Nephron progenitor cell (in vitro differentiated cells): ENCODE results near the gene ZNF280A.
A peak's percentile ranks its signal among the peaks of the same experiment; 100 is the strongest.
"Not testable (repeated sequence)": the region's sequence is repeated elsewhere in the genome, so short reads cannot be mapped to it uniquely, and the experiment has no call there.

Experiments
- DNase-seq: peaks from one replicate; pipeline ENCODE4 v3.0.0; 2021
- H3K27ac Mint-ChIP-seq: 2 replicates; pipeline ENCODE4 v1.8.0; 2021; ENCODE audit warnings: mild to moderate bottlenecking, moderate library complexity, mixed read lengths
- H3K27me3 Mint-ChIP-seq: 2 replicates; pipeline ENCODE4 v1.8.0; 2021; ENCODE audit warnings: mild to moderate bottlenecking, low read depth, mixed read lengths; ENCODE audit not compliant: poor library complexity
- H3K36me3 Mint-ChIP-seq: 2 replicates; pipeline ENCODE4 v1.8.0; 2021; ENCODE audit warnings: low read depth, mixed read lengths
- H3K4me1 Mint-ChIP-seq: 2 replicates; pipeline ENCODE4 v1.8.0; 2021; ENCODE audit warnings: mixed read lengths
- H3K4me3 Mint-ChIP-seq: 2 replicates; pipeline ENCODE4 v1.8.0; 2021; ENCODE audit warnings: mild to moderate bottlenecking, moderate library complexity, mixed read lengths
- H3K9me3 Mint-ChIP-seq: 2 replicates; pipeline ENCODE4 v1.8.0; 2021; ENCODE audit warnings: mild to moderate bottlenecking, moderate library complexity, mixed read lengths
- TF ChIP-seq, protein P1 (sequence below): fragments of 200-600 bp; sonication (generic); IDR thresholded peaks from 2 replicates; pipeline ENCODE4 v1.5.0; 2021; ENCODE audit warnings: antibody characterized with exemption

Gene ZNF280A

DNA sequence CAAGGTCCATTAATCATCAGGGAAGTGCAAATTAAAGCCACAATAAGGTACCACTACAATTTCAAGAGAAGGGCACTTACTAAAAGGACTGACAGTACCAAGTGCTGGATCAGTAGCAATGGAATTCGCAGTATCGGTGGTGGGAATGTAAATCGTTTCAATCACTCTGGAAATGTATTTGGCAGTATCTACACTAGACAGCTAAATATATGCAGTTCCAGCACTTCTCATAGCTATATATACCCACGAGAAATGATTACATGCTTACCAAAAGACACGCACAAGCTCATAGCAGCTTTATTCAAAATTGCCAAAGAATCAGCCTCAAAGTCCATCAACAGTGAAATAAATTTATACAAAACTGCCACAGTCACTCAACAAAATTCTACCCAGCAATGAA lies 7.1 kb downstream of the ZNF280A start:
- H3K27me3 Mint-ChIP-seq, result peaks cover 62% of the 10 kb centered on the region

DNA sequence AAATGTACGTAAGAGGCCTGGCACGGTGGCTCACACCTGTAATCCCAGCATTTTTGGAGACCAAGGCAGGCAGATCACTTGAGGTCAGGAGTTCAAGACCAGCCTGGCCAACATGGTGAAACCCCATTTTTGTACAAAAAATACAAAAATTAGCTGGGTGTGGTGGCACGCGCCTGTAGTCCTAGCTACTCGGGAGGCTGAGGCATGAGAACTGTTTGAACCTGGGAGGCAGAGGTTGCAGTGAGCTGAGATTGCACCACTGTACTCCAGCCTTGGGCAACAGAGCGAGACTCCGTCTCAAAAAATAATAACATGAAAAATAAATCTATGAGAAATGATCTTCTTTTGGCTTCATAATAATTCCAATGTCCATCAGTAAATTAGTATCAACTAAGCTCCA lies 9.2 kb downstream of the ZNF280A start:
- H3K4me1 Mint-ChIP-seq, H3K4me3 Mint-ChIP-seq, DNase-seq, H3K27ac Mint-ChIP-seq: not testable (repeated sequence)
- Mint-ChIP-seq H3K27me3 (peaks cover 49% of the 10 kb centered on the region), H3K9me3 (peaks cover 29% of the 10 kb centered on the region), H3K36me3 (peaks cover 23% of the 10 kb centered on the region)

More for the DNA sequence above, 7.1 kb downstream of the ZNF280A start:
- Mint-ChIP-seq H3K36me3 (peaks cover 1% of the 10 kb centered on the region), H3K4me3 (no peak overlapping the region), H3K27ac (no peak overlapping the region), H3K9me3 (peaks cover 29% of the 10 kb centered on the region), H3K4me1 (peaks cover 2% of the 10 kb centered on the region)
- TF ChIP-seq, protein P1, sequence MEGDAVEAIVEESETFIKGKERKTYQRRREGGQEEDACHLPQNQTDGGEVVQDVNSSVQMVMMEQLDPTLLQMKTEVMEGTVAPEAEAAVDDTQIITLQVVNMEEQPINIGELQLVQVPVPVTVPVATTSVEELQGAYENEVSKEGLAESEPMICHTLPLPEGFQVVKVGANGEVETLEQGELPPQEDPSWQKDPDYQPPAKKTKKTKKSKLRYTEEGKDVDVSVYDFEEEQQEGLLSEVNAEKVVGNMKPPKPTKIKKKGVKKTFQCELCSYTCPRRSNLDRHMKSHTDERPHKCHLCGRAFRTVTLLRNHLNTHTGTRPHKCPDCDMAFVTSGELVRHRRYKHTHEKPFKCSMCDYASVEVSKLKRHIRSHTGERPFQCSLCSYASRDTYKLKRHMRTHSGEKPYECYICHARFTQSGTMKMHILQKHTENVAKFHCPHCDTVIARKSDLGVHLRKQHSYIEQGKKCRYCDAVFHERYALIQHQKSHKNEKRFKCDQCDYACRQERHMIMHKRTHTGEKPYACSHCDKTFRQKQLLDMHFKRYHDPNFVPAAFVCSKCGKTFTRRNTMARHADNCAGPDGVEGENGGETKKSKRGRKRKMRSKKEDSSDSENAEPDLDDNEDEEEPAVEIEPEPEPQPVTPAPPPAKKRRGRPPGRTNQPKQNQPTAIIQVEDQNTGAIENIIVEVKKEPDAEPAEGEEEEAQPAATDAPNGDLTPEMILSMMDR, result no peak
- DNase-seq, result no peak

DNA sequence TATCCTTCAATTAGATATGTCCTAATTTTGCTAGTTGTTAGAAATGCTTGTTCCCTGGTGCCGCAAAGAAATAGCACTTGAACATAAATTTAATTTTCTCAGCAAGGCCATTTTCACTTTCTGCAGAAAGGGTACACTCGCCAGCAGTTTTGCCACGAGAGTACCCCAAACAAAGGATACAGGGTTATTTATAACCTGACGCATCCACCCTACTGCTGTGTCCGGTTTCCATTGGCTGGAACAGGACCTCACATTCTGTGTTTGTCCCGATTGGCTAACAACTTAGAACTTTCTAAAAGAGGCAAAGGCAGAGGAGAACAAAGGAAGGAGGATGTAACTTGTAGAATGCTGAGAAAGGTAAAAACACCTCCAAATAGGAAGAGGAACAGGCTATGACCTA lies 10.2 kb downstream of the ZNF280A start:
- H3K4me3 Mint-ChIP-seq, result peak overlapping the region; percentile 90

DNA sequence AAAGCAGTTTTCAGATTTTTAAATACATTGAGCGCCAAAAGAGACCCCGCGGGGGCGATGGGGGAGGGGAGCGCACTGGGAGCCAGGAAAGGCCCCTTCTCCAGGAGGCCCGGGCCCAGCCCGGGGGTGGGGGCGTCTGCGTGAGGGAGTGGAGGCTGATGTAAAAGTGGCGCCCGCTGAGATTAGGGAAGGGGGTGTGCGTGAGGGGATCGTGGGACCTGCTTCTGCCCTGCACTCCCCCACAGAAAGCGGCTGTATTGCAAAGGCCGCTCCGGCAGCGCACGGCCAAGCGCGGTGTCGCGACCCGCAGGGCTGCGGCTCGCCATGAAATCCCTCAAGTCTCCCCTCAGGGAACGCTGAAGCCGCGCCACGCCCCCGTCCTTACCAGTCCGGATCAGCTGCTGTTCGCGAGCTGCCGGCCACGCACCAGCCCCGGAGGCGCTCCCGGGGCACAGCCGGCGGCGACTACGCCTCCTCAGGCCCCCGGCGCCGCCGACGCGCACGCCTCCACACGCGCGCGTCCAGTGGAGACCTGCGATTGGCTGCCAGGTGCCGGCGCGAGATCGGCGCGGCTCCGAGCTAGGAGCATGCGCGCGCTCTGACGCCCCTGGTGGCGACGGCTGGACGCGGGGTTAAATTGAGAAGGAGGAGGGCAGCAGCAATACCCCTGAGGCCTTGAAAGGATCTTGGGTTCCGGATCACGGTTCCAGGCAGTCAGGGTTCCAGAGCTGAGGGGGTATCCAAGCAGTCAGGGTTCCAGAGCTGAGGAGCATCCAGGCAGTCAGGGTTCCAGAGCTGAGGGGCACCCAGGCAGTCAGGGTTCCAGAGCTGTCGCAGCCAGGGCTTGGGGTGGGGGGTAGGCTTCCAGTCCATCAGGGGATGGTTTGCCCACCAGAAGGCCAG lies 11.5 kb downstream of the ZNF280A start, which contains the start of gene ZNF280B:
Gene ZNF280B, minus strand, starts transcription at position 469 of the 903 bp plus-strand sequence. CDS start 19,344 bp downstream, outside the sequence.
- peaks cover 9% of the 10 kb centered on the region for H3K4me1 Mint-ChIP-seq
- peaks cover 27% of the 10 kb centered on the region for H3K27me3 Mint-ChIP-seq
- H3K36me3 Mint-ChIP-seq, result peaks cover 43% of the 10 kb centered on the region
- TF ChIP-seq, protein P1, result peak; percentile 59
- peaks cover 29% of the 10 kb centered on the region for H3K9me3 Mint-ChIP-seq
- peak; percentile 84 for DNase-seq
- H3K27ac Mint-ChIP-seq, result peak within 1 kb of the TSS; percentile 76
- H3K4me3 Mint-ChIP-seq, result peak within 1 kb of the TSS; percentile 90

More for the DNA sequence above, 10.2 kb downstream of the ZNF280A start:
- peaks cover 29% of the 10 kb centered on the region for H3K36me3 Mint-ChIP-seq
- H3K9me3 Mint-ChIP-seq, result peaks cover 29% of the 10 kb centered on the region
- not testable (repeated sequence) for H3K27ac Mint-ChIP-seq, H3K4me1 Mint-ChIP-seq, DNase-seq
- peaks cover 41% of the 10 kb centered on the region for H3K27me3 Mint-ChIP-seq

DNA sequence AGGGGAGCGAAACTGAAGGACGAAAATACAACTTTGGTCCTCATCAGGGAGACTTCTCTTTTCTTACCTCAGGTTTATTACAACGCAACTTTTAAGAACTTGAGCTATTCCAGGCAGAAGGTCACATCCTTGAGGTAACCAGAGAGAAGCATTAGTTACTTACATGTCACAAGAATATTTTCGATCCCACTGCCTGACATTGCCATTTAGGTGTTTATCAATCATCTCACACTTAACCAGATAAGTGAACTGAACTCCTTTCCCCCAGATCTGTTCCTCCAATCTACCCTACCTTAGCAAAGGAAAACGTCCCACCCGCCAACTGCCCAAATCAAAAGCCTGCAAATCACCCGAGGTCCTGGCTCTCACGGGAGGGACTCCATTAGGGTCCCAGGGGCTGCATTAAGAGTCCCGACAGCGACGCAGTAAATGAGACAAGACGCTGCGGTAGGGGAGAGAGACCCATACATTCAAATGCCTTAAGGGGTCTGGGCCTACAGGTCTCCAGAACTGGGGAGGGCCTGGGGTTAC lies 12.3 kb downstream of the ZNF280A start:
- Mint-ChIP-seq H3K4me3 (peak overlapping the region; percentile 90), H3K27ac (peak overlapping the region; percentile 76), H3K9me3 (peaks cover 29% of the 10 kb centered on the region), H3K36me3 (peaks cover 51% of the 10 kb centered on the region), H3K27me3 (peaks cover 20% of the 10 kb centered on the region), H3K4me1 (peaks cover 9% of the 10 kb centered on the region)
- TF ChIP-seq, protein P1, result no peak
- no peak for DNase-seq

DNA sequence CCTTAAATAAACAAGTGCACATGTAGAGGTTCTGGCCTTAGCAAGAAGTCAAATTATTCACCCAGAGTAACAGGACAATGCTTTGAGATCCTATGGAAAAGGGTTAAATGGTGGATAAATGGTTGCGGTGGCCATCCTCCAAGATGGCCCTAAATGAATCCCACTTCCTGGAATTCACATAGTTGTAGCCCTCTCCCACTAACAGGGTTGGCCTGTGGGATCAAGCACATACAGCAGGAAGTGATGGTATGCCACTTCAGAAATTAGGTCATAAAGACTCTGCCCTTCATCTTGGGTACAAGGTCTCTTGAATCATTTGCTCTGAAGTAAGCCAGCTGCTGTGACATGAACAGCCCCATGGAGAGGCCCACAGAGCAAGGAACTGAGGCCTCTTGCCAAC lies 13.3 kb downstream of the ZNF280A start:
- Mint-ChIP-seq H3K36me3 (peaks cover 61% of the 10 kb centered on the region), H3K27ac (no peak overlapping the region), H3K9me3 (peaks cover 29% of the 10 kb centered on the region), H3K4me3 (peak overlapping the region; percentile 90), H3K4me1 (peaks cover 9% of the 10 kb centered on the region), H3K27me3 (peaks cover 9% of the 10 kb centered on the region)
- DNase-seq, result no peak
- TF ChIP-seq, protein P1, result no peak
